HG03045 (cell line): ENCODE data around the gene SART3.
"Not testable (repeated sequence)": the region's sequence is repeated elsewhere in the genome, so short reads cannot be mapped to it uniquely, and the experiment has no call there.

Experiments used
- ATAC-seq: cut with Tn5 transposase; IDR thresholded peaks from one replicate; pipeline ENCODE4 v1.9.1; 2021; ENCODE audit warnings: mild to moderate bottlenecking, moderate library complexity; ENCODE audit not compliant: unreplicated experiment

Gene SART3

DNA sequence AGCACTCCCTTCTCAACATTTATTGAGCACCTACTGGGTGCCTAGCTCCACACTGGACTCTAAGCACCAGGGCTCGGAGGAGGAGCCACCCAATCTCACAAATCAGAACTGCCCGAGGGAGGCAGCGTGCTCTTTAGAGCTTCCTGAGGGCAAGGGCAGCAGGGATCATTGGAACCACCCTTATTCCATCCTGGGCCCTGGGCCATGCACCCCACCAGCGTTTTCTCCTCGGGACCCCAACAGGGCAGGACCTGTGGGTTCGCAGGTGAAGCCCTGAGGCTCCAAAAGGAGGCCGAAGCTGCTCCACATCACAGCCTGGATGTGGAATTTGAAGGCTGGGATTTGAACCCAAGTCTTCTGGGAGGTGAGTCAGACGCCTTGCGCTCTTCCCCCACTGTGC, 21.5 kb upstream of the SART3 start:
- no peak for ATAC-seq

DNA sequence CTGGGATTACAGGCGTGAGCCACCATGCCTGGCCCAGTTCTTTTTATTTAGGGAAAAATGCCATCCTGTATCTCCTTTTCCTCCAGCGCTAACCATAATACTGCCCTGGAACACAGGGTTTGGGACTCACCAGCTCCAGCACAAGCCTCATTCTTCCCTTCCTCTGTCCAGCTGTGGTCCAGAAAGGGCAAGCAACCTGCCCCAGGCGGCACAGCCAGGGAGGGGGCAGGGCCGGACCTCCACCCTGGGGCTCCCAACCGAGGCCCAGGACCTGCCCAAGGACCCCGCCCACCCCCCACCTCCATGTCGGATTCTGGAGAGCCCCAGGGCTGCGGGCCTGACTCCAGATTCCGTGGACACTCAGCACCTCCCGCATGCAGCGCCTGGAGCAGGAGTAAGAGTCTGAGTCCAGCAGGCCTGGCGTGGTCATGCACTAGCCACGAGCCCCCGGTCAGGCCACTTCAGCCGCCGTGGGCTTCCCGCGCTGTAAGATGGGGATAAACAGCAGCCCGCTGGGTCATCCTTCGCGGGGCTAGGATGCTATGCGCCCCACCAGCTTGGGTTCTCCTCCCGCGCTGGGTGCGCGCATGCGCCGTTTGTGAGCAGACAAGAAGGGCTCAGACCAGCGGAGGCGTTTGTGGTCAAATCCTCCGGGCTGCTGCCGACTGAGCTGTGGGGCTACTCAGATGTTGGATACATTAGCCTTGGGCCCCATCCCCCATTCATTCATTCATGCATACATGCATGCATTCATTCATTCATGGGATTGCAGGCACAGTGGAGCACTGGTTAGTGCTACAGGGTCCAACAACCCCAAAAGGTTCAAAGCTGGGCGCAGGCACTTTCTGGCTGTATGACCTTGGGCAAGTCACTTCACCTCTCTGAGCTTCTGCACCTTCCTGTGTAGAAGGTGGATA, 20.6 kb upstream of the SART3 start:
- ATAC-seq, result no peak

DNA sequence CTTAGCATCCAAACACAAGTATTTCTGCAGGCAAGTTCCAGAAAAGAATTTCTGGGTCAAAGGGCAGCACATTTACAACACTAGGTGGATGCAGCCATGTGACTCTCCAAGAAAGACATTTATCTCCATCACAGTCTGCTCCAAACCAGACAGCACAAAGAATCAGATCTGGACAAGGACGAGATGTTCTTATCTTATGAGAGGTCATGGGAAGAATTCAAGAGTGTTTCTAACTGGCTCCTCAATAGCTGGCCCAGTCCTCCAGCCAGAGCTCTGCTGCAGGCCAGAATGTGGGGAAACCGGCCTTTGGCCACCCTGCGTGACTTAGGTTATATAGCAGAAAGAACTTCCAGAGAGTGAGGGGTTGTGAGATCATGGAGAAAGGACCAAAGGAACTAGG, 19.6 kb upstream of the SART3 start:
- no peak for ATAC-seq

DNA sequence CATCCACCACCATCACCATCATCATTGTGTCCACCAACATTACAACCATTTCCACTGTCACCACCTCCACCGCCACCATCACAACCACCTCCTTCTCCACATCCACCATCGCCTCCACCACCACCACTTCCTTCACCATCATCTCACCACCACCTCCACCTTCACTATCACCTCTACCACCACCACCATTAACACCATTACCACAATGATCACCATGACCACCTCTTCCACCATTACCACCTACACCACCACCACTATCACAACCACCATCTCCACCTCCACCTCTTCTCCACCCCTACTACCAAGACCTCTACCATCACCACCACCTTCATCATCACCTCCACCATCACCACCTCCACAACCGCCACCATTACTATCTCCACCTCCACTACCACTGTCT, 17.8 kb upstream of the SART3 start:
- ATAC-seq, result no peak

DNA sequence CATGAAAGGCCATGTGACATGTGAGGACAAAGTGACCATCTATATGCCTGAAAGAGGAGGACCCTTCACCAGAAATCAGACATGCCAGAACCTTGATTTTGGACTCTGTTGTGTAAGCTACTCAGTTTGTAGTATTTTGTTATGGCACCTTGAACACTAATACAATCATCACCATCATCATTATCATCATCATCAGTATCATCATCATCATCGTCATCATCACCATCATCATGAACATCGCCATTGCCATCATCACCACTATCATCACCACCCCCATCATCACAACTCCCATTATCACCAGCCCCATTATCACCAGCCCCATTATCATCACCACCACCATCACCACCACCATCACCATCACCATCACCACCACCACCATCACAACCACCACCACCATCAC, 17.3 kb upstream of the SART3 start:
- no peak for ATAC-seq

DNA sequence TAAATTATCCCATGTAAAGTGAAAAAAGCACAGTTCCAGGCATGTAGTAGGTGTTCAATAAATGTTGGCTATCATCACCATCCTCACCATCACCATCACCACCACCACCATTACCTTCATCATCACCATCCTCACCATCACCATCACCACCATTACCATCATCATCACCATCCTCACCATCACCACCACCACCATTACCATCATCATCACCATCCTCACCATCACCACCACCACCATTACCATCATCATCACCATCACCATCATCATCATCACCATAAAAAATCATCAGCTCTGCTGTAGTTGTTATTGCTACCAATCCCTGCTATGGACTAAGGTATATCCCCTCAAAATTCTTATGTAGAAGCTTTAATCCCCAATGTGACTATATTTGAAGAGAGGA, 16.5 kb upstream of the SART3 start:
- ATAC-seq, result no peak

GRCh38 chr12:108576660-108577234, 15.8 kb upstream of the SART3 start:
- no peak for ATAC-seq

GRCh38 chr12:108575199-108575912, 14.4 kb upstream of the SART3 start:
- no peak for ATAC-seq

GRCh38 chr12:108574276-108574675, 13.3 kb upstream of the SART3 start:
- not testable (repeated sequence) for ATAC-seq

- ATAC-seq, result peak; percentile 25
These were observed 12.3 kb upstream of the SART3 start for GRCh38 chr12:108573317-108573716.

- no peak for ATAC-seq
These were observed 11.3 kb upstream of the SART3 start for GRCh38 chr12:108572166-108572790.

GRCh38 chr12:108571609-108572165, 10.7 kb upstream of the SART3 start:
- no peak for ATAC-seq

DNA sequence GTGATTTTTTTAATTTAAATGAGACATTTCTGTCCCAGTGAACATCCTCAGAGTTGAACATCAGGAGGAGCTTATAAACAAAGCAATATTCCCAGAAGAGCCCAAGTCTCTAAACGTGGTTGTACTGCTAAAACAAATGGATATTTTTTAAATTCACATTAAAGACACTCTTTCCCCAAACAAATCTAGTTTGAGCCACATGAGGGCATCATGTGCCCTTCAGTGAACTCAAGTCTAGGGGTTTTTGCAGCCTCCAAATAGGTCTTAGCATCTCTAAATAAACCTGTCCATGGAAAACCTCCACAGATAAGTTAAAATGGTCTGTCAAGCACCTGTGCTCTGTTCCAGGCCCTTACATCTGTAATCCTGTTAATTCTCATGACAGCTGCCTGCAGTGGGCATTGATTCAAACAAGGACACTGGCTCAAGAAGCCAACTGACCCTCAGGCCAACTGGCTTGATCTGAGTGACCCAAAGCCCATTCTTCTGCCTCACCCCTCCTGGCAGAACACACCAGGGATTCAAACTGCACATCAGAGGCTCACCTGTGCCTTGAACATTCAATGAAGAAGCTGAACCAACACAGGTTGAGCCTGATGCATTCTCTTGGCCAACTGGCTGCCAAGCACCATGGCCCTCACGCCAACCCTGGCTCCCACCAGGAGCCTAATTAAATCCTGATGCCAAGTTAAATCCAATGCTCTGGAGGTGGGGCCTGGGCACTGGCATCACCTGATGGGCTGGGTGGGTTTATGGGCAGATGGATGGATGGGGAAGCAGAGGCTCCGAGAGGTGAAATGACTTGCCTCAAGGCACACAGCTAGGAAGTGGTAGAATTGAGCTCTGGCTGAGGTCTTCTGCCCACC, 10.0 kb upstream of the SART3 start:
- no peak for ATAC-seq

- ATAC-seq, result peak; percentile 63
These were observed 7.6 kb upstream of the SART3 start for GRCh38 chr12:108568338-108569154.

DNA sequence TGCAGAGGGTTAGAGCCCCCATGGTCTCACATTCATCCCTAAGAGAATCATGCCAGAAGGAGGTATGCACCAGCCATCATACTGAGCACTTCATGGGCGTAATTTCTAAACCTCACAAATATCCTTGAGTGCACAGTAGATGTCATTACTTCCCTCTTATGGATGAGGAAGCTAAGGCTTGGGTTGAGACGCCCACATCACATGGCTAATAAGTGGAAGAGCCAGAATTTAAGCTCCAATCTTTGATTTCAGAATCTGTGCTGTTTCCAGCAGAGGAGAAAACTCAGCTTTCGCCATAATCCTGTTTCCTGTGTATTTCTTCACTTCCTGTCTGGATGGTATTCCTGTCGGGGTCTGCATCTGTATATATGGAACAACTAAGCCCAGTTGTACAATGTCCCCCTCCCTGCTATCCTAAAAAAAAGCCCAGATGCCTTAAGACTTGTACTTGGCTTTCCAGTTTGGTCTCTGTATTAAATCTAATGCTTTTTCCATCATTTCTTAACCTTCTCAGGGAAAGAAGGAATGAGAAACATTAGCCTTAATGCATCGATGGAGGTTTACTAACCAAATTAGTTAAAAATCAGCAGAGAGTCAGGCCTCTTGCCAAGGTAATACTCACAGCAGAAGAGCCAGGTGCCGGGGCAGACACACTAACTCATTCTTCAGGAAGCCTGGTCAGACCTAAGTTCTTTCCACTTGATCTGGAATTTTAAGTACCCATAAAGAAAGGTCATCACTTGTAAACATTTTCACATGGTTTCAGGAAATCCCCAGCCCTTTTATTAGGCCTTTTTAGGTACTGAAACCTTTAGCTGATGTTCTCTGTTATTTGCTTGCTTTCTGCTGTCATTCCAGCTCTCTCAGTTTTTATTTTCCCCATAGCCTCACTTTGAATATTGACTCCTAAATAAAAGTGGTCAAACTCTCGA, 6.7 kb upstream of the SART3 start:
- no peak for ATAC-seq

- ATAC-seq, result no peak
These were observed 5.5 kb upstream of the SART3 start for GRCh38 chr12:108566452-108566851.

GRCh38 chr12:108565976-108566375, 5.0 kb upstream of the SART3 start:
- ATAC-seq, result no peak

GRCh38 chr12:108565146-108565545, 4.2 kb upstream of the SART3 start:
- no peak for ATAC-seq
